ENCODE data around the gene KRT83.
A peak's percentile ranks its signal among the peaks of the same experiment; 100 is the strongest.

KRT83 gene

GRCh38 chr12:52335598-52336262 is 14.5 kb upstream of the KRT83 start:
- Histone ChIP-seq H4K91ac (ENCODE audit: low read depth, low read length, poor library complexity) (no peak overlapping the region), H3K4me3 (ENCODE audit: low read length in 2 of 2) (no peak overlapping the region), H2AK5ac (ENCODE audit: low read depth, low read length) (no peak overlapping the region), H3K4ac (ENCODE audit: low read length) (no peak overlapping the region), H3K27me3 (ENCODE audit: control insufficient read depth in 3 of 3, insufficient read depth in 3 of 3, low read depth in 1 of 3, low read length in 3 of 3) (peaks cover 0 to 4% (median 0%) of the 10 kb centered on the region in 3 experiments), H3K36me3 (replicated peaks in 1 of 2; ENCODE audit: control insufficient read depth in 2 of 2, insufficient read depth in 2 of 2, low read length in 2 of 2) (no peaks in the 10 kb centered on the region), H3K27ac (replicated peaks; ENCODE audit: low read length) (no peak overlapping the region), H2BK15ac (ENCODE audit: low read length) (no peak overlapping the region), H2AFZ (ENCODE audit: low read length) (no peak overlapping the region), H4K8ac (ENCODE audit: low read depth, low read length) (no peak overlapping the region), H3K4me1 (ENCODE audit: control insufficient read depth in 2 of 2, insufficient read depth in 1 of 2, low read depth in 1 of 2, low read length in 2 of 2) (peaks cover 0 to 2% of the 10 kb centered on the region in 2 donors), H2BK5ac (ENCODE audit: low read length) (no peak overlapping the region), H2BK12ac (ENCODE audit: low read length) (no peak overlapping the region), H3K79me1 (ENCODE audit: low read depth, low read length) (no peaks in the 10 kb centered on the region), H3K14ac (ENCODE audit: low read length) (peak overlapping the region; percentile 41), H3K4me2 (ENCODE audit: insufficient read depth, low read length, poor library complexity, severe bottlenecking) (no peak overlapping the region), H3K18ac (ENCODE audit: low read length) (no peak overlapping the region), H3K23ac (ENCODE audit: low read depth, low read length, poor library complexity) (peak overlapping the region; percentile 17), H2BK120ac (ENCODE audit: low read depth, low read length) (no peak overlapping the region), H3K9ac (ENCODE audit: low read depth, low read length, poor library complexity) (no peak overlapping the region), H3K9me3 (replicated peaks in 1 of 2; ENCODE audit: control insufficient read depth in 2 of 2, insufficient read depth in 1 of 2, low read depth in 1 of 2, low read length in 2 of 2) (peaks cover 0 to 3% of the 10 kb centered on the region in 2 donors)
- no CpG with 5 or more reads among the region's 4 CpGs for WGBS, 2 donors (ENCODE audit: extremely low coverage in 2 of 2, insufficient read length in 2 of 2, insufficient replicate concordance in 1 of 2)
- no peak for DNase-seq (ENCODE audit: low spot score)

GRCh38 chr12:52334185-52334584 is 13.0 kb upstream of the KRT83 start:
- Histone ChIP-seq H4K91ac (ENCODE audit: low read depth, low read length, poor library complexity) (no peak overlapping the region), H3K9ac (ENCODE audit: low read depth, low read length, poor library complexity) (no peak overlapping the region)
- no CpG with 5 or more reads among the region's 3 CpGs for WGBS, 2 donors (ENCODE audit: extremely low coverage in 2 of 2, insufficient read length in 2 of 2, insufficient replicate concordance in 1 of 2)

DNA sequence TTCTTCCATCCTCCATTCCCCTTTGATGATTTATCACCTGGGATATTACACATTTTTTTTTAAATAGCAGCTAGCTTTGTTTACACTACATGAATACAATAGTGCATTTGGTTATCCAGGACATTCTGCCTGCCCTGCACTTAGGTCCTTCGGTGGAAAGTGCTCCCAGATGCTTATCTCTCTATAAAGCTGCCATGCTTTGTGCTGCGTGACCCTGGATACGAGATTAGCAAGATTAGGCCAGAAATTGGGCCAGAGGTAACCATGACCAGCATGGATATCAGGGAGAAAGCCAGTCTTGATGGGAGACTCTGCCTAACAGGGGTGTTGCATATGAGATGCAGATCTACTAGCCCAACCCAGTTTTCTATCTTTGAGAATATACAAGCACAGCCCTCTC is 12.1 kb upstream of the KRT83 start:
- H3K14ac ChIP-seq (ENCODE audit: low read length): no peak overlapping the region
- H3K27me3 ChIP-seq (ENCODE audit: control insufficient read depth in 3 of 3, insufficient read depth in 3 of 3, low read depth in 1 of 3, low read length in 3 of 3): no peaks in the 10 kb centered on the region
- no peak overlapping the region for H2AFZ ChIP-seq (ENCODE audit: low read length)
- no peak overlapping the region for H3K9ac ChIP-seq (ENCODE audit: low read depth, low read length, poor library complexity)
- H3K9me3 ChIP-seq (replicated peaks in 1 of 2; ENCODE audit: control insufficient read depth in 2 of 2, insufficient read depth in 1 of 2, low read depth in 1 of 2, low read length in 2 of 2): peaks cover 0 to 3% of the 10 kb centered on the region in 2 donors
- no CpG with 5 or more reads among the region's 3 CpGs for WGBS, 2 donors (ENCODE audit: extremely low coverage in 2 of 2, insufficient read length in 2 of 2, insufficient replicate concordance in 1 of 2)
- no peak overlapping the region for H4K91ac ChIP-seq (ENCODE audit: low read depth, low read length, poor library complexity)
- H3K36me3 ChIP-seq (replicated peaks in 1 of 2; ENCODE audit: control insufficient read depth in 2 of 2, insufficient read depth in 2 of 2, low read length in 2 of 2): no peaks in the 10 kb centered on the region
- no peak overlapping the region for H2BK120ac ChIP-seq (ENCODE audit: low read depth, low read length)
- no peak overlapping the region for H4K8ac ChIP-seq (ENCODE audit: low read depth, low read length)
- no peak overlapping the region for H3K4ac ChIP-seq (ENCODE audit: low read length)
- no peak overlapping the region for H3K27ac ChIP-seq (replicated peaks; ENCODE audit: low read length)
- no peak for DNase-seq (ENCODE audit: low spot score)
- no peaks in the 10 kb centered on the region for H3K79me1 ChIP-seq (ENCODE audit: low read depth, low read length)
- H3K4me1 ChIP-seq (ENCODE audit: control insufficient read depth in 2 of 2, insufficient read depth in 1 of 2, low read depth in 1 of 2, low read length in 2 of 2): no peaks in the 10 kb centered on the region
- H3K4me3 ChIP-seq (ENCODE audit: low read length in 2 of 2): no peak overlapping the region
- no peak overlapping the region for H3K4me2 ChIP-seq (ENCODE audit: insufficient read depth, low read length, poor library complexity, severe bottlenecking)
- no peak overlapping the region for H3K23ac ChIP-seq (ENCODE audit: low read depth, low read length, poor library complexity)
- H2BK15ac ChIP-seq (ENCODE audit: low read length): no peak overlapping the region
- H3K18ac ChIP-seq (ENCODE audit: low read length): no peak overlapping the region
- no peak overlapping the region for H2BK5ac ChIP-seq (ENCODE audit: low read length)
- H2BK12ac ChIP-seq (ENCODE audit: low read length): no peak overlapping the region
- H2AK5ac ChIP-seq (ENCODE audit: low read depth, low read length): no peak overlapping the region

More at GRCh38 chr12:52334185-52334584, 13.0 kb upstream of the KRT83 start:
- Histone ChIP-seq H3K36me3 (replicated peaks in 1 of 2; ENCODE audit: control insufficient read depth in 2 of 2, insufficient read depth in 2 of 2, low read length in 2 of 2) (no peaks in the 10 kb centered on the region), H3K4me1 (ENCODE audit: control insufficient read depth in 2 of 2, insufficient read depth in 1 of 2, low read depth in 1 of 2, low read length in 2 of 2) (no peaks in the 10 kb centered on the region), H3K4ac (ENCODE audit: low read length) (no peak overlapping the region), H2AK5ac (ENCODE audit: low read depth, low read length) (no peak overlapping the region), H3K4me3 (ENCODE audit: low read length in 2 of 2) (no peak overlapping the region), H2AFZ (ENCODE audit: low read length) (no peak overlapping the region), H3K79me1 (ENCODE audit: low read depth, low read length) (no peaks in the 10 kb centered on the region), H4K8ac (ENCODE audit: low read depth, low read length) (no peak overlapping the region), H2BK120ac (ENCODE audit: low read depth, low read length) (no peak overlapping the region), H2BK12ac (ENCODE audit: low read length) (no peak overlapping the region), H3K27ac (replicated peaks; ENCODE audit: low read length) (no peak overlapping the region), H3K4me2 (ENCODE audit: insufficient read depth, low read length, poor library complexity, severe bottlenecking) (no peak overlapping the region), H3K9me3 (replicated peaks in 1 of 2; ENCODE audit: control insufficient read depth in 2 of 2, insufficient read depth in 1 of 2, low read depth in 1 of 2, low read length in 2 of 2) (peaks cover 0 to 3% of the 10 kb centered on the region in 2 donors), H3K27me3 (ENCODE audit: control insufficient read depth in 3 of 3, insufficient read depth in 3 of 3, low read depth in 1 of 3, low read length in 3 of 3) (no peaks in the 10 kb centered on the region), H2BK5ac (ENCODE audit: low read length) (no peak overlapping the region), H3K18ac (ENCODE audit: low read length) (no peak overlapping the region), H2BK15ac (ENCODE audit: low read length) (no peak overlapping the region), H3K23ac (ENCODE audit: low read depth, low read length, poor library complexity) (no peak overlapping the region), H3K14ac (ENCODE audit: low read length) (no peak overlapping the region)
- no peak for DNase-seq (ENCODE audit: low spot score)

DNA sequence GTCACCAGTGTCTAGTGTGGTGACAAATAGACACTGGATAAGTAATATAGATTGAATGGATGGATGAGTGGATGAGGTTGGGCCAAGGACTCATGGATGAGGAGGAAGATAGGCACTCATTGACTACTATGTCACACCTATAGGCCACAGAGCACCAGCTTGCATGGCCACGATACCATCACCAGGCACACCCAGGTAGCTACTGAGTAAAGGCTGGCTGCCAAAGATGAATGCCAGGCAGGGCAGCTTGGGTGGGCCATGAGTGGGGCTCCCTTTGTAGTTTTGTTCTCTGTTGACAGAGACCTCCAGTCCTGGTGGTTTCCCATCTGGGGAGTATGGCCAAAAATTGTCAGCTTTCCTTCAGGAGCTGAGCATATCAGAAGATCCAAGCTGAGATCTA is 11.2 kb upstream of the KRT83 start:
- Histone ChIP-seq H3K9ac (ENCODE audit: low read depth, low read length, poor library complexity) (no peak overlapping the region), H3K4me3 (ENCODE audit: low read length in 2 of 2) (no peak overlapping the region), H3K4me2 (ENCODE audit: insufficient read depth, low read length, poor library complexity, severe bottlenecking) (no peak overlapping the region), H3K23ac (ENCODE audit: low read depth, low read length, poor library complexity) (no peak overlapping the region), H3K4me1 (ENCODE audit: control insufficient read depth in 2 of 2, insufficient read depth in 1 of 2, low read depth in 1 of 2, low read length in 2 of 2) (no peaks in the 10 kb centered on the region), H3K14ac (ENCODE audit: low read length) (no peak overlapping the region), H3K9me3 (replicated peaks in 1 of 2; ENCODE audit: control insufficient read depth in 2 of 2, insufficient read depth in 1 of 2, low read depth in 1 of 2, low read length in 2 of 2) (peaks cover 0 to 3% of the 10 kb centered on the region in 2 donors), H4K91ac (ENCODE audit: low read depth, low read length, poor library complexity) (no peak overlapping the region), H3K27me3 (ENCODE audit: control insufficient read depth in 3 of 3, insufficient read depth in 3 of 3, low read depth in 1 of 3, low read length in 3 of 3) (no peaks in the 10 kb centered on the region), H4K8ac (ENCODE audit: low read depth, low read length) (no peak overlapping the region), H2BK15ac (ENCODE audit: low read length) (no peak overlapping the region), H2AK5ac (ENCODE audit: low read depth, low read length) (no peak overlapping the region), H3K79me1 (ENCODE audit: low read depth, low read length) (no peaks in the 10 kb centered on the region), H3K36me3 (replicated peaks in 1 of 2; ENCODE audit: control insufficient read depth in 2 of 2, insufficient read depth in 2 of 2, low read length in 2 of 2) (no peaks in the 10 kb centered on the region), H2BK120ac (ENCODE audit: low read depth, low read length) (no peak overlapping the region), H3K27ac (replicated peaks; ENCODE audit: low read length) (no peak overlapping the region), H2AFZ (ENCODE audit: low read length) (no peak overlapping the region), H2BK12ac (ENCODE audit: low read length) (no peak overlapping the region), H3K4ac (ENCODE audit: low read length) (no peak overlapping the region), H2BK5ac (ENCODE audit: low read length) (no peak overlapping the region), H3K18ac (ENCODE audit: low read length) (no peak overlapping the region)
- no CpG with 5 or more reads among the region's 1 CpG for WGBS, 2 donors (ENCODE audit: extremely low coverage in 2 of 2, insufficient read length in 2 of 2, insufficient replicate concordance in 1 of 2)
- no peak for DNase-seq (ENCODE audit: low spot score)
